Measurements from ENCODE around the gene ZCCHC18.

Gene ZCCHC18

GRCh38 chrX:104156630-104157529 lies 44.6 kb downstream of the ZCCHC18 start, which contains the start of gene SLC25A53:
Gene SLC25A53, minus strand, starts transcription at chrX:104157009. Its CDS starts 51,752 bp downstream, at chrX:104105257.
- Histone ChIP-seq H4K20me1 (ENCODE audit: insufficient read depth, low read length) (no peaks in the 10 kb centered on the region), H3K9ac (ENCODE audit: low read length) (peak within 1 kb of the TSS; percentile 89), H3K27me3 (ENCODE audit: insufficient read depth, low read length) (no peaks in the 10 kb centered on the region), H3K9me2 (ENCODE audit: low read depth, low read length) (no peaks in the 10 kb centered on the region), H3F3A (ENCODE audit: insufficient read depth, low read length) (no peaks in the 10 kb centered on the region), H3K4me2 (ENCODE audit: low read length) (peak within 1 kb of the TSS; percentile 96), H3K9me3 (ENCODE audit: low read length) (no peaks in the 10 kb centered on the region), H3K4me1 (ENCODE audit: insufficient read depth, low read length, severe bottlenecking) (peaks cover 18% of the 10 kb centered on the region), H3K79me2 (ENCODE audit: insufficient read depth, low read length) (no peaks in the 10 kb centered on the region), H3K4me3 (ENCODE audit: low read depth, low read length, poor library complexity, severe bottlenecking) (peak within 1 kb of the TSS; percentile 77), H3K36me3 (ENCODE audit: insufficient read depth, low read length) (no peaks in the 10 kb centered on the region), H3K27ac (ENCODE audit: low read depth, low read length, poor library complexity, severe bottlenecking) (peak within 1 kb of the TSS; percentile 84), H2AFZ (ENCODE audit: low read length) (no peak within 1 kb of the TSS)
- TF ChIP-seq EZH2 (IDR thresholded peaks at IDR 0.05; ENCODE audit: borderline replicate concordance, low read length): no peak
- TF ChIP-seq CTCF (IDR thresholded peaks at IDR 0.05; ENCODE audit: low read length): no peak

Data from OCI-LY1 (cell line).